Endothelial cell (in vitro differentiated cells): ENCODE measurements around the gene FARP2. TPM values are rescaled to one million over a fixed set of nuclear protein-coding genes. Genes with fewer than 3 reads are reported as not detected.
A peak's percentile ranks its signal among the peaks of the same experiment; 100 is the strongest.

Experiments used
- DNase-seq: peaks from one replicate; pipeline ENCODE4 v3.0.0; 2021; ENCODE audit warnings: low spot score
- H3K27ac Mint-ChIP-seq: one replicate; pipeline ENCODE4 v1.8.0; 2021; ENCODE audit warnings: mixed read lengths, inconsistent platforms; ENCODE audit not compliant: unreplicated experiment
- H3K27me3 Mint-ChIP-seq: one replicate; pipeline ENCODE4 v1.8.0; 2021; ENCODE audit warnings: mild to moderate bottlenecking, moderate library complexity, mixed read lengths, inconsistent platforms; ENCODE audit not compliant: unreplicated experiment
- H3K36me3 Mint-ChIP-seq: one replicate; pipeline ENCODE4 v1.8.0; 2021; ENCODE audit warnings: mild to moderate bottlenecking, low read depth, mixed read lengths, inconsistent platforms; ENCODE audit not compliant: unreplicated experiment
- H3K4me1 Mint-ChIP-seq: one replicate; pipeline ENCODE4 v1.8.0; 2021; ENCODE audit warnings: mild to moderate bottlenecking, mixed read lengths, inconsistent platforms; ENCODE audit not compliant: unreplicated experiment
- H3K4me3 Mint-ChIP-seq: one replicate; pipeline ENCODE4 v1.8.0; 2021; ENCODE audit warnings: mild to moderate bottlenecking, mixed read lengths, inconsistent platforms; ENCODE audit not compliant: unreplicated experiment
- H3K9me3 Mint-ChIP-seq: one replicate; pipeline ENCODE4 v1.8.0; 2021; ENCODE audit warnings: mixed read lengths, inconsistent platforms; ENCODE audit not compliant: unreplicated experiment
- CTCF ChIP-seq: fragments of 200-600 bp; sonication (generic); IDR thresholded peaks from one replicate; pipeline ENCODE4 v1.5.0; 2021; ENCODE audit warnings: antibody characterized with exemption; ENCODE audit not compliant: unreplicated experiment
- total RNA-seq: library from RNA; stranded (reverse); fragmentation: NEBNext Ultra II Directional; extraction: Animal tissue kit (Norgen Biotek cat#: 25700); gene quantifications from one replicate; pipeline ENCODE4 v1.2.1, GENCODE V29; 2021; ENCODE audit not compliant: unreplicated experiment

The FARP2 gene
- total RNA-seq, 1 donor from 2014 or later, result 19.1 TPM

- Mint-ChIP-seq H3K27ac (no peak overlapping the region), H3K36me3 (peaks cover 14% of the 10 kb centered on the region), H3K4me3 (no peak overlapping the region), H3K27me3 (peaks cover 8% of the 10 kb centered on the region), H3K9me3 (no peaks in the 10 kb centered on the region), H3K4me1 (no peaks in the 10 kb centered on the region)
- no peak for DNase-seq
- no peak for TF ChIP-seq CTCF
These were observed 137.0 kb downstream of the FARP2 start for GRCh38 chr2:241493092-241493491.

- H3K4me3 Mint-ChIP-seq, result no peak overlapping the region
These were observed 138.3 kb downstream of the FARP2 start for GRCh38 chr2:241494311-241494908.

DNA sequence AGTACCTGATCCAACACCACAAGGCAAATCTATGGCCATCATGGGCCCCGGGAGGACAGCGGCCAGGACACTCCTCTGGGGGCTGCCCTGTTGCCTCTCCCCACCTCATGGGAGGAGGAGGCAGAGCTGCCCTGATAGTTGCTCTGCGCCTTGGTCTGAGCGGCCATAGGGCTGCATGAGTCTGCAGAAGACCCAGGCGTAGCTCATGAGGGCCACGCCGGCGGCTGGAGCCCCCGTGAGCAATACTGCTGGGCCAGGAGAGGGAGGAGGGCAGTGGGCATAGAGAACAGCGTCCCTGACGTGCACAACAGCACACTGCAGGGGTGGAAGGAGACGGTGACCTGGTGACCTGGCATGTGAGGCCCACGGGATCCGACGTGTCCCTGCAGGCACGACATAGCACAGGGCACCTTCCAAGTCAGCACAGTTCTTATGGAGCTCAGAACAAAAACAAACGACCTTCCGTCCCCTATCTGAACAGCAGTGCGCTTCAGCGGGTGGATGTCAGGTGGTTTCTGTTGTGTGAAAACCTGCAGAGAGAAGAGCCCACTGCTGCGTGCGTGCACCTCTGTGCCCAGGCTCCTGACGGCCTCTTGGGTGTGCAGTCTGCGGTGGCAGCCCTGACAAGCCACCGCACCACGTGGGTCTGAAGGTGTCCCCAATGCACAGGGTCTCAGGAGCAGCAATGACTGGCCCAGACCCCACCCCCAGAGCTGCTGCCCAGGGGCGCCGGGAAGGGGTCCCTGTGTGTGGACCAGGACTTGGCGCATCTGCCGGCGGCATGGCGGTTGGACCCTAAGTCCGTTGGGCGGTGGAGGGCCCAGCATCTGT, 139.3 kb downstream of the FARP2 start:
- DNase-seq, result no peak
- Mint-ChIP-seq H3K4me3 (no peak overlapping the region), H3K9me3 (no peaks in the 10 kb centered on the region), H3K27me3 (peaks cover 12% of the 10 kb centered on the region), H3K27ac (no peak overlapping the region), H3K36me3 (peaks cover 14% of the 10 kb centered on the region), H3K4me1 (no peaks in the 10 kb centered on the region)
- TF ChIP-seq CTCF, result no peak

More at GRCh38 chr2:241494311-241494908, 138.3 kb downstream of the FARP2 start:
- no peak for DNase-seq
- TF ChIP-seq CTCF, result no peak
- Mint-ChIP-seq H3K27ac (no peak overlapping the region), H3K27me3 (peaks cover 11% of the 10 kb centered on the region), H3K9me3 (no peaks in the 10 kb centered on the region), H3K4me1 (no peaks in the 10 kb centered on the region), H3K36me3 (peaks cover 14% of the 10 kb centered on the region)

DNA sequence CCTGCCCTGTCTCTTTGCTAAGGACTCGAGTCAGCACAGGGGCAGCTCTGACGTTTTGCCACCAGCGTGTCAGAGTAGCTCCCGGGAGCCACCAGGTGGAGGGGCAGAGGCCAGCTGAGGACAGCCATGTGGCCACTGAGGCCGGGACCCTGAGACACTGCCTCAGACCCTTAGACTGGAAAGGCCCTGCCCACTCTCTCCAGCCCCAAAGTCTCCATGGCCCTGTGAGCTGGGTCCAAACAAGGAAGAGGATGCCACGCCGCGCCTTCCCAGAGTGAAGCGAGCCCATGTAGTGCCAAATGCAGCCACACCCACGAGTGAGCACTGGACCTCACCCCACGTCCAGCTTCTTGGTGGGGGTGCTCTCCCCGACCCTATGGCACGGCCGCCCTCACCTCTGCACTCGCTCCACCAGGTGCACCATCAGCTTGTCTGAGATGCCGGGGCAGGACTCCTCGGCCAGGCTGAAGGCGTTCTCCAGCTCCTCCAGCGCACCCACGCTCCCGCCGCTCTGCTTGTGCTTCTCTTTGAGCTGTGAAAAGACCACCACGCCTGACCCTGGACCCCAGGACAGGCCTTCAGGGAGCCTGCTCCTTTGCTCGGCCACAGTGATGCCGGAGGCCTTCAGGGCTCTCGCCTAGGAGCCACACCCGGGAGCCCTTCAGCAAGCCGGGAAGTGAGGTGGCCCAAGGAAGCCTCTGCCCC, 140.1 kb downstream of the FARP2 start:
- no peak for TF ChIP-seq CTCF
- DNase-seq, result no peak
- H3K4me3 Mint-ChIP-seq, result peak overlapping the region; percentile 47
- H3K4me1 Mint-ChIP-seq, result no peaks in the 10 kb centered on the region
- no peaks in the 10 kb centered on the region for H3K9me3 Mint-ChIP-seq
- H3K27ac Mint-ChIP-seq, result peak overlapping the region; percentile 24
- H3K27me3 Mint-ChIP-seq, result peaks cover 14% of the 10 kb centered on the region
- peaks cover 14% of the 10 kb centered on the region for H3K36me3 Mint-ChIP-seq
